GM12878 (cell line): ENCODE data around the gene HRNR. TPM values are rescaled to one million over a fixed set of nuclear protein-coding genes. Genes with fewer than 3 reads are reported as not detected.
A peak's percentile ranks its signal among the peaks of the same experiment; 100 is the strongest.

Source experiments
- ATAC-seq: fragments of 200-7000 bp; cut with Tn5 transposase; 3 replicates; pipeline ENCODE4 v1.9.1; 2020; ENCODE audit warnings: mild to moderate bottlenecking, moderate library complexity
- BruUV-seq: library from RNA; stranded (reverse); fragments of 400-500 nt; replicated peaks from 2 replicates; lab custom pipeline; 2021; lab: Mats Ljungman, UMichigan
- CTCF ChIA-PET: fragments of 300-600 bp; sonication (Branson Sonifier 250); formaldehyde crosslinking; extraction: SDS; loops from one replicate; lab custom pipeline; 2021; ENCODE audit warnings: inconsistent platforms; lab: Yijun Ruan, JAX
- POLR2A ChIA-PET: fragments of 350-600 bp; formaldehyde crosslinking; extraction: SDS; loops from one replicate; lab custom pipeline; 2021; ENCODE audit warnings: inconsistent platforms; lab: Charles Lee
- RAD21 ChIA-PET: fragments of 300-600 bp; sonication (Branson Sonifier 250); formaldehyde crosslinking; loops from one replicate; lab custom pipeline; 2023; ENCODE audit warnings: antibody characterized with exemption; ENCODE audit not compliant: unreplicated experiment; lab: Charles Lee
- SMC1A ChIA-PET: fragments of 300-600 bp; sonication (Branson Sonifier 250); formaldehyde crosslinking; loops from one replicate; lab custom pipeline; 2023; ENCODE audit not compliant: unreplicated experiment, uncharacterized antibody; lab: Charles Lee
- DNase-seq: peaks from one replicate; pipeline ENCODE4 v3.0.0-alpha.2; 2011; ENCODE audit warnings: low read depth, low spot score
- FAIRE-seq: peaks from 3 replicates; lab custom pipeline; 2011; peaks lifted over from hg19 to GRCh38; lab: Jason Lieb, UNC
- H2AFZ ChIP-seq: 2 replicates; pipeline ENCODE4 v1.6.0; 2011; ENCODE audit warnings: low read depth, low read length, control low read depth; ENCODE audit not compliant: control insufficient read depth
- H3K27ac ChIP-seq: 2 replicates; pipeline ENCODE4 v1.5.1; 2011; ENCODE audit warnings: control low read depth; ENCODE audit not compliant: control insufficient read depth, insufficient read depth
- H3K27me3 ChIP-seq, 2 experiments: replicated peaks in 1 of 2; 2 replicates each; pipeline versions ENCODE4 v1.6.0 to v1.6.1; 2011; ENCODE audit warnings: low read length in 1 of 2; ENCODE audit not compliant: control insufficient read depth in 2 of 2, insufficient read depth in 2 of 2
- H3K36me3 ChIP-seq, 2 experiments: 2 replicates each; pipeline ENCODE4 v1.5.1; 2011; ENCODE audit warnings: low read length in 1 of 2; ENCODE audit not compliant: control insufficient read depth in 2 of 2, insufficient read depth in 2 of 2
- H3K4me1 ChIP-seq: 2 replicates; pipeline ENCODE4 v1.6.1; 2011; ENCODE audit warnings: mild to moderate bottlenecking, low read length, moderate library complexity, mixed read lengths; ENCODE audit not compliant: control insufficient read depth, insufficient read depth
- H3K4me2 ChIP-seq: 2 replicates; pipeline ENCODE4 v1.6.0; 2011; ENCODE audit warnings: control low read depth; ENCODE audit not compliant: control insufficient read depth, insufficient read depth
- H3K4me3 ChIP-seq: fragments of 200-600 bp; sonication (generic); 2 replicates; pipeline ENCODE4 v1.5.1; 2016
- H3K79me2 ChIP-seq: 2 replicates; pipeline ENCODE4 v1.6.0; 2011; ENCODE audit warnings: low read length; ENCODE audit not compliant: control insufficient read depth, insufficient read depth
- H3K9ac ChIP-seq: 2 replicates; pipeline ENCODE4 v1.8.0; 2011; ENCODE audit warnings: low read length, control low read depth, mixed read lengths; ENCODE audit not compliant: control insufficient read depth, insufficient read depth
- H3K9me3 ChIP-seq: replicated peaks from 3 replicates; pipeline ENCODE4 v1.5.1; 2011; ENCODE audit warnings: mild to moderate bottlenecking, low read length; ENCODE audit not compliant: control insufficient read depth, insufficient read depth
- H4K20me1 ChIP-seq: 2 replicates; pipeline ENCODE4 v1.6.0; 2011; ENCODE audit not compliant: control insufficient read depth, insufficient read depth
- ESRRA ChIP-seq: IDR thresholded peaks from 2 replicates; pipeline ENCODE4 v1.6.1; 2012; ENCODE audit warnings: mild to moderate bottlenecking, low read length, improper control_type of control experiment
- NR2C2 ChIP-seq: IDR thresholded peaks from 2 replicates; pipeline ENCODE4 v1.6.1; 2011; ENCODE audit warnings: borderline replicate concordance, low read depth; ENCODE audit not compliant: control insufficient read depth, insufficient read length
- RAD51 ChIP-seq: fragments of 450-650 bp; IDR thresholded peaks from 2 replicates; pipeline ENCODE4 v1.6.1; 2016; ENCODE audit warnings: moderate library complexity, mild to moderate bottlenecking, inconsistent platforms
- SMC3 ChIP-seq: IDR thresholded peaks from 2 replicates; pipeline ENCODE4 v1.6.1; 2011; ENCODE audit warnings: low read length, improper control_type of control experiment, borderline replicate concordance
- ZNF274 ChIP-seq: IDR thresholded peaks from one replicate; pipeline ENCODE4 v1.8.0; 2011; ENCODE audit not compliant: insufficient read length, insufficient read depth
- WGBS: methylation state at CpG from one replicate; pipeline ENCODE4 v1.1.6; 2016; ENCODE audit warnings: low lambda C conversion rate; ENCODE audit not compliant: insufficient replicate concordance, insufficient coverage; ENCODE audit errors: missing lambda C conversion rate; 5-methylcytosine and 5-hydroxymethylcytosine counted together
- in situ Hi-C: fragments of 300-500 bp; cut with MboI; formaldehyde crosslinking; loops from 9 replicates; pipeline ENCODE4 v1.14.3; 2018; ENCODE audit warnings: mixed read lengths
- intact Hi-C: fragments of 100-400 bp; cut with micrococcal nuclease; formaldehyde crosslinking; loops from one replicate; pipeline ENCODE4 v1.14.2; 2022; ENCODE audit not compliant: unreplicated experiment
- polyA plus RNA-seq, 11 experiments: library from polyadenylated mRNA; depleted of rRNA in 4 of 11; unstranded in 6 of 11; stranded (reverse) in 5 of 11; fragments of >200 nt; fragmentation: Nextera tagmentation in 4 of 11; fragmentation: Illumina TruSeq in 1 of 11; extraction: Ambion mirVana in 4 of 11; extraction: Trizol in 1 of 11; gene quantifications; 1 replicate in 1 of 11; 2 replicates in 10 of 11; pipeline versions ENCODE4 v1.2.1 to v1.2.3, GENCODE V29; 2011 to 2016; ENCODE audit warnings: inconsistent platforms in 2 of 11, missing spikeins in 2 of 11, low read depth in 1 of 11
- total RNA-seq, 4 experiments: library from RNA; depleted of rRNA in 3 of 4; stranded (reverse); fragments of >200 nt in 3 of 4; fragmentation: Illumina TruSeq in 1 of 4; extraction: Trizol in 1 of 4; gene quantifications; 2 replicates each; pipeline versions ENCODE4 v1.2.1 to v1.2.3, GENCODE V29; 2013 to 2021
- TF ChIP-seq, protein P1 (sequence below): fragments of 150-350 bp; IDR thresholded peaks from 2 replicates; pipeline ENCODE4 v1.6.1; 2014; ENCODE audit warnings: mild to moderate bottlenecking, low read depth, low read length
- TF ChIP-seq, protein P2 (sequence below): IDR thresholded peaks from 2 replicates; pipeline ENCODE4 v1.6.1; 2012; ENCODE audit warnings: low read depth, low read length, improper control_type of control experiment
- TF ChIP-seq, protein P3 (sequence below), 3 experiments: IDR thresholded peaks in 2 of 3; conservative IDR thresholded peaks in 1 of 3; 2 replicates each; pipeline ENCODE4 v1.5.1; 2011; ENCODE audit warnings: low read depth in 3 of 3, low read length in 3 of 3, mild to moderate bottlenecking in 3 of 3, control low read depth in 2 of 3, moderate library complexity in 2 of 3, inconsistent platforms in 1 of 3, mixed read lengths in 1 of 3; ENCODE audit not compliant: control insufficient read depth in 2 of 3, insufficient read depth in 1 of 3; ENCODE audit errors: extremely low read depth in 1 of 3
- TF ChIP-seq, protein P4 (sequence below): fragments of 450-650 bp; formaldehyde crosslinking; IDR thresholded peaks from 2 replicates; pipeline ENCODE4 v1.4.0; 2020; ENCODE audit warnings: mild to moderate bottlenecking, moderate library complexity

Gene HRNR
- total and polyA plus RNA-seq, 10 of the 15 experiments (the other 5 are each of a cell fraction or from before 2014, with no cell fraction given): not detected

GRCh38 chr1:152190589-152190988 is 33.4 kb downstream of the HRNR start (continued):
- TF ChIP-seq, protein P1, sequence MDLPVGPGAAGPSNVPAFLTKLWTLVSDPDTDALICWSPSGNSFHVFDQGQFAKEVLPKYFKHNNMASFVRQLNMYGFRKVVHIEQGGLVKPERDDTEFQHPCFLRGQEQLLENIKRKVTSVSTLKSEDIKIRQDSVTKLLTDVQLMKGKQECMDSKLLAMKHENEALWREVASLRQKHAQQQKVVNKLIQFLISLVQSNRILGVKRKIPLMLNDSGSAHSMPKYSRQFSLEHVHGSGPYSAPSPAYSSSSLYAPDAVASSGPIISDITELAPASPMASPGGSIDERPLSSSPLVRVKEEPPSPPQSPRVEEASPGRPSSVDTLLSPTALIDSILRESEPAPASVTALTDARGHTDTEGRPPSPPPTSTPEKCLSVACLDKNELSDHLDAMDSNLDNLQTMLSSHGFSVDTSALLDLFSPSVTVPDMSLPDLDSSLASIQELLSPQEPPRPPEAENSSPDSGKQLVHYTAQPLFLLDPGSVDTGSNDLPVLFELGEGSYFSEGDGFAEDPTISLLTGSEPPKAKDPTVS: no peak
- TF ChIP-seq SMC3: no peak
- TF ChIP-seq, protein P2, sequence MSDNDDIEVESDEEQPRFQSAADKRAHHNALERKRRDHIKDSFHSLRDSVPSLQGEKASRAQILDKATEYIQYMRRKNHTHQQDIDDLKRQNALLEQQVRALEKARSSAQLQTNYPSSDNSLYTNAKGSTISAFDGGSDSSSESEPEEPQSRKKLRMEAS: no peak
- no peak for TF ChIP-seq RAD51
- TF ChIP-seq, all 136 proteins: peak for 0

DNA sequence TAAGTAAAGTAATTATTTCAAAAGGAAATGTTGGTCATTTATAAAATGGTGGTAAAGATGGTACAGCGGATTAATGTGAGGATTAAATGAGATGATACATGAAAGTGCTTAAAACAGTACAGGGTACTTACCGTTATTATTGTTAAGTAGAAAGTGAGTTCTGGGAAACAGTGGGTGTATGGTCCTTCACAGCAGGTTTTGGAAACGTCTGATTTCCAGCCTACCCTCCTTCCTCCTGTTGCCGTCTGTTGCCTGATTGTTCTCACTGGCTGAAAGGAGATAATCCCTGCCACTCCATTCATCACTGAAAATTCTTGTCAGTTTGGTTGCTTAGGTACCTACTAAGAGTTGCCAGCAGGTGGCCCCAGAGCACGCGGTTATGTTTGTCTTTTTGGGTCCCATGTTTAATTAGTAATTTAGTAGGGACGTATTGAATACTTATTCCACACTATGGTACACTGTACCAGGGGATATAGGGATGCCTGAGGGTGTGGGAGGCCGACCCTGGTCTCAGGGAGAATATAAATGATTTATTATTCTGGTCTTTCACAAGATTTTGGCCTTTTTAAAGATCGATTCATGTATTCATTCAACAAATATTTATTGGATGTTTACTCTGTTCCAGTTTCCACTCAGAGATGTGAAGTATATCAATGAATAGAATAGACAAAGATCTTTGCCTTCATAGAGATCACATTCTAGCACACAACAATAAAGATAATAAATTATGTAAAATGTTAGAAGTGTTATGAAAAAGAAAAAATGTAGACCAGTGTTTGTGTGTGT is 34.1 kb downstream of the HRNR start:
- H3K4me2 ChIP-seq: no peak overlapping the region
- SMC1A ChIA-PET: interaction anchor here (0.9 kb wide), 1 partner anchor 269 kb away, joined by 4 read pairs; no protein-coding TSS in a partner anchor
- peak; percentile 68 for FAIRE-seq
- TF ChIP-seq, protein P3, sequence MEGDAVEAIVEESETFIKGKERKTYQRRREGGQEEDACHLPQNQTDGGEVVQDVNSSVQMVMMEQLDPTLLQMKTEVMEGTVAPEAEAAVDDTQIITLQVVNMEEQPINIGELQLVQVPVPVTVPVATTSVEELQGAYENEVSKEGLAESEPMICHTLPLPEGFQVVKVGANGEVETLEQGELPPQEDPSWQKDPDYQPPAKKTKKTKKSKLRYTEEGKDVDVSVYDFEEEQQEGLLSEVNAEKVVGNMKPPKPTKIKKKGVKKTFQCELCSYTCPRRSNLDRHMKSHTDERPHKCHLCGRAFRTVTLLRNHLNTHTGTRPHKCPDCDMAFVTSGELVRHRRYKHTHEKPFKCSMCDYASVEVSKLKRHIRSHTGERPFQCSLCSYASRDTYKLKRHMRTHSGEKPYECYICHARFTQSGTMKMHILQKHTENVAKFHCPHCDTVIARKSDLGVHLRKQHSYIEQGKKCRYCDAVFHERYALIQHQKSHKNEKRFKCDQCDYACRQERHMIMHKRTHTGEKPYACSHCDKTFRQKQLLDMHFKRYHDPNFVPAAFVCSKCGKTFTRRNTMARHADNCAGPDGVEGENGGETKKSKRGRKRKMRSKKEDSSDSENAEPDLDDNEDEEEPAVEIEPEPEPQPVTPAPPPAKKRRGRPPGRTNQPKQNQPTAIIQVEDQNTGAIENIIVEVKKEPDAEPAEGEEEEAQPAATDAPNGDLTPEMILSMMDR (IDR thresholded peaks at IDR 0.05 in 2 of 3, conservative IDR thresholded peaks at IDR 0.05 in 1 of 3; ENCODE audit: control insufficient read depth in 2 of 3, extremely low read depth in 1 of 3, insufficient read depth in 1 of 3, low read depth in 3 of 3, low read length in 3 of 3): peak; percentile 70 to 74 (median 74)
- TF ChIP-seq, protein P2: no peak
- TF ChIP-seq ESRRA (no peak), ZNF274 (no peak), SMC3 (peak; percentile 79), NR2C2 (no peak)
- TF ChIP-seq, protein P4, sequence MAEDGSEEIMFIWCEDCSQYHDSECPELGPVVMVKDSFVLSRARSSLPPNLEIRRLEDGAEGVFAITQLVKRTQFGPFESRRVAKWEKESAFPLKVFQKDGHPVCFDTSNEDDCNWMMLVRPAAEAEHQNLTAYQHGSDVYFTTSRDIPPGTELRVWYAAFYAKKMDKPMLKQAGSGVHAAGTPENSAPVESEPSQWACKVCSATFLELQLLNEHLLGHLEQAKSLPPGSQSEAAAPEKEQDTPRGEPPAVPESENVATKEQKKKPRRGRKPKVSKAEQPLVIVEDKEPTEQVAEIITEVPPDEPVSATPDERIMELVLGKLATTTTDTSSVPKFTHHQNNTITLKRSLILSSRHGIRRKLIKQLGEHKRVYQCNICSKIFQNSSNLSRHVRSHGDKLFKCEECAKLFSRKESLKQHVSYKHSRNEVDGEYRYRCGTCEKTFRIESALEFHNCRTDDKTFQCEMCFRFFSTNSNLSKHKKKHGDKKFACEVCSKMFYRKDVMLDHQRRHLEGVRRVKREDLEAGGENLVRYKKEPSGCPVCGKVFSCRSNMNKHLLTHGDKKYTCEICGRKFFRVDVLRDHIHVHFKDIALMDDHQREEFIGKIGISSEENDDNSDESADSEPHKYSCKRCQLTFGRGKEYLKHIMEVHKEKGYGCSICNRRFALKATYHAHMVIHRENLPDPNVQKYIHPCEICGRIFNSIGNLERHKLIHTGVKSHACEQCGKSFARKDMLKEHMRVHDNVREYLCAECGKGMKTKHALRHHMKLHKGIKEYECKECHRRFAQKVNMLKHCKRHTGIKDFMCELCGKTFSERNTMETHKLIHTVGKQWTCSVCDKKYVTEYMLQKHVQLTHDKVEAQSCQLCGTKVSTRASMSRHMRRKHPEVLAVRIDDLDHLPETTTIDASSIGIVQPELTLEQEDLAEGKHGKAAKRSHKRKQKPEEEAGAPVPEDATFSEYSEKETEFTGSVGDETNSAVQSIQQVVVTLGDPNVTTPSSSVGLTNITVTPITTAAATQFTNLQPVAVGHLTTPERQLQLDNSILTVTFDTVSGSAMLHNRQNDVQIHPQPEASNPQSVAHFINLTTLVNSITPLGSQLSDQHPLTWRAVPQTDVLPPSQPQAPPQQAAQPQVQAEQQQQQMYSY (CRISPR knock-in tag): no peak

More for the DNA sequence above, 34.1 kb downstream of the HRNR start:
- in situ Hi-C loops (loop anchor here (5.0 kb wide), 3 partner anchors 138 to 267 kb away; no protein-coding TSS in a partner anchor), intact Hi-C loops (loop anchor here (1.0 to 5.0 kb wide), 3 partner anchors 157 to 268 kb away; no protein-coding TSS in a partner anchor)
- CTCF ChIA-PET: interaction anchor here (0.7 to 7.8 kb wide), 9 partner anchors 12 to 269 kb away, joined by 3 to 145 read pairs (median 4); partner anchors contain the start of gene S100A11
- POLR2A ChIA-PET: interaction anchor here (1.1 kb wide), 1 partner anchor 269 kb away, joined by 3 read pairs; no protein-coding TSS in a partner anchor
- no peaks in the 10 kb centered on the region for H3K9me3 ChIP-seq
- RAD21 ChIA-PET: interaction anchor here (6.7 kb wide), 1 partner anchor 269 kb away, joined by 63 read pairs; no protein-coding TSS in a partner anchor
- BruUV-seq: no TSS peak
- no peak overlapping the region for H3K27ac ChIP-seq
- H2AFZ ChIP-seq: no peak overlapping the region
- no peak for DNase-seq
- no peaks in the 10 kb centered on the region for H4K20me1 ChIP-seq
- no peaks in the 10 kb centered on the region for H3K27me3 ChIP-seq
- no peaks in the 10 kb centered on the region for H3K79me2 ChIP-seq
- no peak overlapping the region for H3K9ac ChIP-seq
- no peaks in the 10 kb centered on the region for H3K36me3 ChIP-seq
- no peaks in the 10 kb centered on the region; the same call in 1 of the 2 replicates for H3K4me1 ChIP-seq
- 13% methylated on average over 9 of the region's 9 CpGs for WGBS
- peak overlapping the region; percentile 59; the same call in 1 of the 2 replicates for H3K4me3 ChIP-seq
- peak; percentile 85 for ATAC-seq
